GM13977 (cell line): ENCODE data around the gene NPLOC4.
"Not testable (repeated sequence)": the region's sequence is repeated elsewhere in the genome, so short reads cannot be mapped to it uniquely, and the experiment has no call there.

ENCODE experiments used
- DNase-seq: peaks from one replicate; pipeline ENCODE4 v3.0.0; 2012; ENCODE audit warnings: low spot score
- in situ Hi-C: fragments of 300-500 bp; cut with MboI; formaldehyde crosslinking; loops from one replicate; pipeline ENCODE4 v1.12.0; 2022; ENCODE audit warnings: low sequenced_read_pairs, low pct_unique_long_range_greater_than_20kb, mixed read lengths, inconsistent platforms; ENCODE audit not compliant: unreplicated experiment
- TF ChIP-seq, protein P1 (sequence below): IDR thresholded peaks from 2 replicates; pipeline ENCODE4 v1.5.1; 2012; ENCODE audit warnings: mild to moderate bottlenecking, control low read depth; ENCODE audit not compliant: insufficient read depth; ENCODE audit errors: extremely low read depth, missing control alignments

NPLOC4 gene

DNA sequence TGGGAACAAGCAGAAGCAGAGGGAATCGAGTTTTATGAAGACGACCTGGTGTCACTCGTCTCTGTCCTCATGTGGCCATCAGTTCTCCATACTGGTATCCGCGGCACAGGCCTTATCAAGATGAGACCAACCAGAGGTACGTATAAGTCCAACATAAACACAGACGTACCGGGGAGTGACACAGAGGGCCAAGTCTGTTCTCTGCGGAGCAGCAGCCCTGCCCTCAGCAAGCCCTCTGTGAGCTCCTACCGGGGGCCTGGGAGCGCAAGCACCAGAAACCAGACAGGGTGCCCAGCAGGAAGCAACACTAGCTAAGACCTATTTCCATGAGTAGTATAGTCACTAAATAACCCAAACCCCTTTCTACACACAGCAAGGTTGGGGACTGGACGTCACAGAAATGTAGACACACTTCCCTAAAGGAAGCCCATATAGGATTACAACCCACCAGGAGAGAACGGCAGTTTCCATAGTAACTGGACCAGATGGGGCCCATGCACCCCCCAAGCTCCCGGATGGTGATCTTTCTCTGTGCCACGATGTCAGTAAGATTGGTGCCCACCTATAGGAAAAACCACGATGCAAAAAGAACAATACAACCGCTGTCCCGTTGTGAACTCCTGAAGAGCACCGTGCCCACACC is 45.8 kb upstream of the NPLOC4 start:
- TF ChIP-seq, protein P1, sequence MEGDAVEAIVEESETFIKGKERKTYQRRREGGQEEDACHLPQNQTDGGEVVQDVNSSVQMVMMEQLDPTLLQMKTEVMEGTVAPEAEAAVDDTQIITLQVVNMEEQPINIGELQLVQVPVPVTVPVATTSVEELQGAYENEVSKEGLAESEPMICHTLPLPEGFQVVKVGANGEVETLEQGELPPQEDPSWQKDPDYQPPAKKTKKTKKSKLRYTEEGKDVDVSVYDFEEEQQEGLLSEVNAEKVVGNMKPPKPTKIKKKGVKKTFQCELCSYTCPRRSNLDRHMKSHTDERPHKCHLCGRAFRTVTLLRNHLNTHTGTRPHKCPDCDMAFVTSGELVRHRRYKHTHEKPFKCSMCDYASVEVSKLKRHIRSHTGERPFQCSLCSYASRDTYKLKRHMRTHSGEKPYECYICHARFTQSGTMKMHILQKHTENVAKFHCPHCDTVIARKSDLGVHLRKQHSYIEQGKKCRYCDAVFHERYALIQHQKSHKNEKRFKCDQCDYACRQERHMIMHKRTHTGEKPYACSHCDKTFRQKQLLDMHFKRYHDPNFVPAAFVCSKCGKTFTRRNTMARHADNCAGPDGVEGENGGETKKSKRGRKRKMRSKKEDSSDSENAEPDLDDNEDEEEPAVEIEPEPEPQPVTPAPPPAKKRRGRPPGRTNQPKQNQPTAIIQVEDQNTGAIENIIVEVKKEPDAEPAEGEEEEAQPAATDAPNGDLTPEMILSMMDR: no peak
- DNase-seq: no peak
- in situ Hi-C loops: no loop called here

DNA sequence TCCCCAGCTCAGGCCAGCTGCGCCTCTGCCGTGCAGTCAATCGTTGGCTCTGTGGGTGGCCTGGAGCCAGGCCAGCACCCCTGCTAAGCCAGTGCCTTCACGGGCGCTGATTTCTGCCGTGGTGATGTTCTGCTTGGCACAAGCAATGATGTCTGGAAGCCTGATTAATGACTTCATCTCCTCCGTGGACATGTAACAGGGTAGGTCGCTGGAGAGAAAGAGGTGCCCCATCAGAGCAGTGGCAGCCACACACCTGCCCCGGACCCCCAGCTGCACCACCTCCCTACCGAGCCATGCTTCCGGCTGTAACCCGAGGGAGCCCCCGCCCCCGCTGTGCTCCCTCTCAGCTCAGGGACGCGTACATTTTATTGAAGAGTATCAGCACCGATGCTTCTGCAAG is 44.8 kb upstream of the NPLOC4 start:
- no peak for DNase-seq
- in situ Hi-C loops: no loop called here
- TF ChIP-seq, protein P1: no peak

- no peak for DNase-seq
- TF ChIP-seq, protein P1: no peak
- in situ Hi-C loops: no loop called here
Measured at GRCh38 chr17:81680150-81680549, 43.2 kb upstream of the NPLOC4 start.

DNA sequence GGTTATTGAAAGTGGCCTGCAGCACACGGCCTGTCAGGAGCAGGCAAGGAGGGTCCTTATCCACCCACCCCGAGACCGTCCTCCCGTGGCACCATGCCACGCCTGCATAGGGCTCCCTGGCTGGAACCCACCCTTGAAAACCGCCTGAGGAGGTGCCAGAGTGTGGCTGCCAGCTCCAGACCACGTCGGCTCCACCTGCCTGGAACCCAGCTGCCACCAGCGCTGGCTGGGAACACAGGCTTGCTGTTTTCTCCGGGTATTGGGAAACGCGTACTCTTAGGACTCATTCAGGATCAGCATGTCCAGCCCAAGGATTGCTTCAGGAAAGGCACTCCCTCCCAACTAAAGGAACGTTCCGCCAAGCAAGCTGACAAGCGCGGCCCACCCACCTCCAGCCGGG is 40.0 kb upstream of the NPLOC4 start:
- DNase-seq: no peak
- TF ChIP-seq, protein P1: no peak
- in situ Hi-C loops: no loop called here

DNA sequence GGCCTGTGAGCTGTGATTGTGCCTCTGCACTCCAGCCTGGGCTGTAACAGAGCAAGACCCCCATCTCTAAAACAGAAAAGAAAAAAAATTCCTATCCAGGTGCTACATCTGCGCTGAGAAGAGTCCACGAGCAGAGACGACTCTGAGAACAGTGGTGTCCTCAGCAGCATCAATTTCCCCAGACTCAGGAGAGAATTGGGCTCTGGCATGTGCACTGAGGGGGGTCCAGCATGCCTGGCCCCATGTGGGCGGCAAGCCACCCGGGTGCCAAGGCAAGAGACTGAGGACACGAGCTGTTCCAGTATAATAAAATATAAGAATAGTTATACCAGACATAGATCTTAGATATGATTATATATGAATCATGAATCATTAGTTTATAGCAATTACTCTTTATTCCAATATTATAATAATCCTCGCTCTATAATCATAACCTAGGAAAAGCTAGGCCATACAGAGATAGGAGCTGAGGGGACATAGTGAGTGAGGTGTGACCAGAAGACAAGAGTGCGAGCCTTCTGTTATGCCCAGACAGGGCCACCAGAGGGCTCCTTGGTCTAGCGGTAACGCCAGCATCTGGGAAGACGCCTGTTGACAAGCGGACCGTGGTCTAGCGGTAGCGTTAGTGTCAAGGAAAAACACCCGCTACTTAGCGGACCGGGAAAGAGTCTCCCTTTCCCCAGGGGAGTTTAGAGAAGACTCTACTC is 38.8 kb upstream of the NPLOC4 start:
- TF ChIP-seq, protein P1: peak; percentile 44
- in situ Hi-C loops, DNase-seq: not testable (repeated sequence)

DNA sequence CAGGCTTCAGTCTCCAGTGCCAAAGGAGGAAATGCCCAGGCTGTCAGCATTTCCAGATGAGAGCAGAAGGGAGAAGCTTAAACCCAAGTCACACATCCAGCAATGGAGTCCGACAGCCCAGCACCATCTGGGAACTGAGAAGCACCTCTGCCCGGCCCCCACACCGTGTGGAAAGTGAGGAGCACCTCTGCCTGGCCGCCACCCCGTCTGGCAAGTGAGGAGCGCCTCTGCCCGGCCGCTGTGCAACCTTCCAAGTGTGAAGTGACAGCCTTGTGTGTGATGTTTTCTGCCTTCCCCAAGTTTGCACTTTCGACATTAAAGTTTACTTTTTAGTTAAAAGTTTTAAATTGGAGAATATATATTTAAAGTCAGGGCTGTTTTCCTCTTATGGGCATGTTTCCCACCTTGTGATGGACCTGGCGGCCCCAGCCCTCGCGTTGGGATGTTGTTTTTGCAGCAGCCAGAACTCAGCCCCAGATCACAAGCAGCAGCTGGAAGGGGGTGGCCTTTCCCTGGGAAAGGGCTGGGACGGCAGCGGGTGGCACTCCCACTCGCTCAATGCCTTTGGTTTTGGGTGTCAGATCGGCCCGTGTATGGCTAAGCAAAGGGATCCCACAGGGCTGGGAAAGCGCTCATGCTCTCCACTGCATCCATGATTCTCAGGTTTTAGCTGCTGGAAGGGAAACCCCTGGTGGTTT is 36.8 kb upstream of the NPLOC4 start:
- no peak for DNase-seq
- TF ChIP-seq, protein P1: no peak
- in situ Hi-C loops: no loop called here
